HG03442 (cell line): ENCODE measurements around the gene RDH5.
"Not testable (repeated sequence)": the region's sequence is repeated elsewhere in the genome, so short reads cannot be mapped to it uniquely, and the experiment has no call there.

Source experiments
- ATAC-seq: cut with Tn5 transposase; IDR thresholded peaks from one replicate; pipeline ENCODE4 v1.9.1; 2021; ENCODE audit warnings: mild to moderate bottlenecking, moderate library complexity; ENCODE audit not compliant: unreplicated experiment

Gene RDH5

DNA sequence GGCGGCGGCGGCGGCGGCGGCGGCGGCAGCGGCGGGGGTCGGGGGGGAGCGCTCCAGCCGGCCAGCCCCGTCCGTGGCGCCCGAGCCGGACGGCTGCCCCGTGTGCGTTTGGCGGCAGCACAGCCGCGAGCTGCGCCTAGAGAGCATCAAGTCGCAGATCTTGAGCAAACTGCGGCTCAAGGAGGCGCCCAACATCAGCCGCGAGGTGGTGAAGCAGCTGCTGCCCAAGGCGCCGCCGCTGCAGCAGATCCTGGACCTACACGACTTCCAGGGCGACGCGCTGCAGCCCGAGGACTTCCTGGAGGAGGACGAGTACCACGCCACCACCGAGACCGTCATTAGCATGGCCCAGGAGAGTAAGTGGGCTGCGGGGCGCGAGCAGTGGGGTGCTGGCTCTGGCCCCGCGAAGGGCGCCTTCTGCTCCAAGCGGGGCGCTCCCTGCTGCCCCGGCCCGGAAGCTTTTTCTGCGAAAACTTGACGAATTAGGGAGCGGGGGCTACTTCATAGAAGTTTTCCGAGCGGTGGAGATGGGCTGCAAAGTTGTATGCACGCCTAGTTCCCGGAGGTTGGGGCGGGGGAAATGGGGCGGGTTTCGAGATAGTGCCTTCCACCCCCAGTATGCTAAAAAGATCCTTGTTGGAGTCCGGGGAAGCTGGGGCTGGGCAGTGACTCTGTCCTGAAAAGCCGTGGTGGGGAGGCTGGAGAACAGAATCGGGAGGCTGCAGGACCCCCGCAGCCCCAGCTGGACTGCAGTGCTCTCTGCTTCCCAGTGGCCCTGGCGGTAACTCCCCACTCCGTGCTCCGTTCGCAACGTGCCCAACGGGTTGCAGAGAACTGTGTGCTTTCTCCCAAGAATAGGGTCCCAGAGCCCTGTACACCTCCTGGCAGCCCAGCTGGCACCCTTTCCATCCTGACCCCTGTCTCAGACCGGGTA, 23.5 kb downstream of the RDH5 start:
- ATAC-seq, result peak; percentile 48

DNA sequence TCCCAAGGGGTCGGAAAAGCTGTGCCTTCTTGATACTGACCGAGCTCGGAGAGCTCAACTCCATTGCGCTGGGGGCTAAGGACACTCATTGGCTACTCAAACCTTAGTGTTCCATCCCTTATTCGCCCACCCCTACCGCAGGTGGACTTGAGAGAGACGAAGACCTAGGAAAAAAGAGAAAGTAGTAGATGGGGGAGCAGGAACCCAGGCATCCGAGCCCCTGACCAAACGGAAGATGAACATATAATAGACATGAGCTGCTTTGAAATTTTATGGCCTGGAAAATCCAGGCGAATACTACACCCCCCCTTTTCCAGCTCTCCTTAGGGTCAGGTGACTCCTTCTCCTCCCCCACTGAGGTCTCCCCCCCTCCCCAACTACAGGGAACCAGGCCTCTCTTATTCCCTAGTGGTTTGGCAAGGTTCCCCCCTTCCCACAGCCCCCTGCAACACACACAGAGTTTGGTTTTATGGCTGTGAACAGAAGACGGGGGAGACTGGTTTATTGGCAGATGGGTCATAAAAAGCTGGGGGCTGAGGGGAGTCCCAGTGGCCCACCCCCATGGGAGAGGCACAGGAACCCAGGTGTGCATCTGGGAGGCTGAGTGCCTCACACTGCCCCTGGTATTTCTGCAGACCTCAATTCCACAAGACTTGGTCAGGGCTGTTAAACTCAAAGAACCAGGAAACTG, 24.3 kb downstream of the RDH5 start:
- no peak for ATAC-seq

DNA sequence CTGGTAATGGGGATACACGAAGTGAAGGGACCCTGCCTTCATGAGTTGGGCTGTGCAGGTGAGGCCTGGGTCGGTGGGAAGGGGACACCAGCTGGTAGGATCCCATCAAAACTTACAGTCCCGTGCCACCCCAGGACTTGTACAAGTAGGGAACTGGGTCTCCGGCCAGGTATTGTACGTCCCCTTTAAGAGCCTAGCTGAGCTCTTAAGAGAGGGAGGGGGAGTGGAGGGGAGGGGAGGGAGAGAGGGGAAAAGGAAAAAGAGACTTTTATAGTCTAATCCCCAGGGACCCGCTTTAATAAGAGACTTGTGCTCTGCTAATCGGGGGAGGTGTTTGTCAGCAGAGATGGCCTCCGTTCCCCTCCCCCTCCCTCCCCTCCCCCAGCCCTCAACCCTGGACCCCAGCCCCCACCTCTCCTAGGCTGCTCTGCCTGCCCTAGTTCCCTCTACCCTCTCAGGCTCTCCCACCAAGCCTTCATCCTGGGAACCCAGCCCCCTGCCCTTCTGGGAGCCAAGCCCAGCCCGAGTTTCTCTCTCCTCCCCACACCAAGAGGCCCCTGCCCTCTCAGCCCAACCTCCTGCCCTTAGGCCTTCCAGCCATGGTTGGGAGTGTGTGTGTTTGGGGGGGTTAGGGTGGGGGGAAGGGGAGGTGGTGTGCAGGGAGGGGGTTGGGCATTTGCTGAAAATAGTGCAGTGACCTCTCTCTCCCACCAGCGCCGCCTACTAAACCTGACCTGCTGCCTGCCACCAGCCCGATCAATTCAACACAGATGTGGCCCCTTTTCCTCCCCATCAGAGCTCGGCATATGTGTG, 25.4 kb downstream of the RDH5 start:
- ATAC-seq, result no peak

DNA sequence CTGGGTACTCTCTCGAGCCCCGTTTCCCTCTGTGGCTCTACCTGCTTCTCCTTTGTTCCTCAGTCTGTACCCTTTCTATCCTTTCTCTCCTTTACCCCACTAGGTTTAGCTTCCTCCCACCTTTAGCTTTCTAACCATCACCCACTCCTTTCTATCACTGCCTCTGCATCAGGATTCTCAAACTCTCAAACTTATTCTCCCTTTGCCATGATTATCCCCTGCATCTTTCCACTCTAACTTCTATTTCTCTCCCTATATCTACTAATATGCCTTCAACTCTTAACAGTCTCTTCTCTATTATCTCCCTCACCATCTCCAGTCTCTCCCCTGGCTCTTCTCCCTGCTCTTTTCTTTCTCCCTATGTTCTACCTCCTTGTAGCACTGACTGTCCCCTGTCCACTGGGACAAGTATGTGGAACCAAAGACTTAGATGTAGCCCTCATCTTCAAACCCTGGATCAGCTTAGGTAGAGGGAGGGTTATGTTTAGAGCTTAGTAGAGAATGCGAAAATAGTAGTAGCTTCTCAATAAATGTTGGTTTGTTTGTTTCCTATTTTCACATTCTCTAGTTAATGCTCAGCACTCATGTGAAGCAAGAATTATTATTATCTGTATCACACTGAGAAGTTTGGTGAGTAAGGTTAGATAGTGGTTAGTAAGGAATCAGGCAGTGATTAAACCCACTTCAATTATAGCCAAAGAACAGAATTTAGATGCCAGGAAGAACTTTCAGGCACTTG, 26.1 kb downstream of the RDH5 start:
- ATAC-seq, result no peak

GRCh38 chr12:55746913-55747231, 26.7 kb downstream of the RDH5 start:
- ATAC-seq, result no peak

DNA sequence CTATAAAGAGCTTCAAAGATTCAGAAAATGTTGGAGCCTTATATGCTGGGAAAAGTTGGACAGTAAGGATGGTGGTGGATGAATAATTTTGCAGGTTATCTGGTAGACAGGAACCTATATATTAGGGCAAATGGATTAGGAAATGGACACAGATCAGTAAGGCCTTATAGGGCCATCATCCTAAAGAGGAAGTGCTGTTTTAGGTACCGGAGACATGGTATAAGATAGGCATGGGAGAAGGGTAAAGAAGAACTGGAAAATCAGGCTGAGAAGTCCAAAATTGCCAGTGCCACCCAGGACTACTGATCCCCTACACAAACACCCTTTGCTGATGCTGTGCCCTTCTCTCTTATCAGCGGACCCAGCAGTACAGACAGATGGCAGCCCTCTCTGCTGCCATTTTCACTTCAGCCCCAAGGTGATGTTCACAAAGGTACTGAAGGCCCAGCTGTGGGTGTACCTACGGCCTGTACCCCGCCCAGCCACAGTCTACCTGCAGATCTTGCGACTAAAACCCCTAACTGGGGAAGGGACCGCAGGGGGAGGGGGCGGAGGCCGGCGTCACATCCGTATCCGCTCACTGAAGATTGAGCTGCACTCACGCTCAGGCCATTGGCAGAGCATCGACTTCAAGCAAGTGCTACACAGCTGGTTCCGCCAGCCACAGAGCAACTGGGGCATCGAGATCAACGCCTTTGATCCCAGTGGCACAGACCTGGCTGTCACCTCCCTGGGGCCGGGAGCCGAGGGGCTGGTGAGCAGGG, 28.2 kb downstream of the RDH5 start:
- ATAC-seq, result no peak

- no peak for ATAC-seq
These were observed 35.1 kb downstream of the RDH5 start for GRCh38 chr12:55755246-55755645.

DNA sequence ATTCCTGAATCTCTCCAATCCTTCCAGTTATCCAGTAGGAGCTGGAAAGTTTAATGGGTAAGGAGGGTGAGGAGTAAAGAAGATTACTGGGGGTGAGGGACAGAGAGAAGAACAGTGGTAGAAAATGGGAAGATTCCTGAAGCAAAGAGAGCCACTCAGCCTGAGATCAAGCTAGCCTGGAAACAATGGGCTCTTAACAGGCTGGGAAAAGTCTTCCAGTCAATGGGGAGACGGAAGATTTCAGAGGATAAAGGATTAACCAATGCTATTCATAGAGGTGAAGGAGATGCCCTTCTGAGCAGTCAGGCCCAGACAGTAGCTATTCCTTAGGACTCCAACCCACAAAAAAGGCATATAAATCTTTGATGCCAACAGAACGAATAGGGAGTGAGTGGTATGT, 37.5 kb downstream of the RDH5 start:
- no peak for ATAC-seq

DNA sequence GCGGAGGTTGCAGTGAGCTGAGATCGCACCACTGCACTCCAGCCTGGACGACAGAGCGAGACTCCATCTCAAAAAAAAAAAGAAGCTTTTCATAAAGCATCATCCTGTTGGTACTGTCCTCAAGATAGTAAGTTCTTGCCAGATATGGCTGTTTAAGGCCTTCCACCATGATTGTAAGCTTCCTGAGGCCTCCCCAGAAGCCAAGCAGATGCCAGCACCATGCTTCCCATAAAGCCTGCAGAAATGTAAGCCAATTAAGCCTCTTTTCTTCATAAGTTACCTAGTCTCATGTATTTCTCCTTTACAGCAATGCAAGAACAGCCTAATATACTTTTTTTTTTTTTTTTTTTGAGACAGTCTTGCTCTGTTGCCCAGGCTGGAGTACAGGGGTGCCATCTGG, 38.4 kb downstream of the RDH5 start:
- ATAC-seq, result not testable (repeated sequence)

DNA sequence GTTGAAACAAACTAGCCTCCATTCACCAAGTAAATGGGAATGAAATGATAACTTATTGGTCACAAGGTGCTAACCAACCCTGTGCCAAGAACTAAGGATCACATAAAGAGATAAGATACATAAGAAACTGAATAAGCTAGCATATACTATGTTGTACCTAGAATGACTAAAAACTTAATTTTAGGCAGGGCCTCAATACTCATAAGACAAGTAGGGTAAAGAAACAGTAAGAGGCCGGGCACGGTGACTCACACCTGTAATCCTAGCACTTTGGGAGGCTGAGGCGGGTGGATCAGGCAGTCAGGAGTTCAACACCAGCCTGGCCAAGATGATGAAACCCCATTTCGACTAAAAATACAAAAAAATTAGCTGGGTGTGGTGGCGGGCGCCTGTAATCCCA, 40.5 kb downstream of the RDH5 start:
- ATAC-seq, result no peak

DNA sequence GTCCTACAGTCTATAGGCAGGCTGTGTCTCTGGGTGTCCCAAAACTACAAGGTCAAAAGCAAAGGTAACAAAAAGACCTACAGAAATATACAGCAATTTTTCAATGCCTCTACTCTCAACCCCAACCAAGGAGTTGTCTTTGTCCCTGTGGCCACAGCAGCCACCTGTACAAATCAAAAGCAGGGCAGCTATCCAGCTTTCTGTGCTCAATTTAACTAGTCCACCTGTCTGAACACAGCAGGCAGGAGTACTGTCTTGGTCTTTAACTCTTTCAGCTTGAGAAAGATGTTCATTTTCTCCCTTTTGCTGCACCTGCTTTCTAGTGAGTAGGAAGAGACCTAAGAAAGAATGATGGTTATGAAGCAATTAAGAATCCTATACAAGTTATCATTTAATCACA, 42.5 kb downstream of the RDH5 start:
- ATAC-seq, result no peak

GRCh38 chr12:55765736-55766290, 45.6 kb downstream of the RDH5 start:
- no peak for ATAC-seq

DNA sequence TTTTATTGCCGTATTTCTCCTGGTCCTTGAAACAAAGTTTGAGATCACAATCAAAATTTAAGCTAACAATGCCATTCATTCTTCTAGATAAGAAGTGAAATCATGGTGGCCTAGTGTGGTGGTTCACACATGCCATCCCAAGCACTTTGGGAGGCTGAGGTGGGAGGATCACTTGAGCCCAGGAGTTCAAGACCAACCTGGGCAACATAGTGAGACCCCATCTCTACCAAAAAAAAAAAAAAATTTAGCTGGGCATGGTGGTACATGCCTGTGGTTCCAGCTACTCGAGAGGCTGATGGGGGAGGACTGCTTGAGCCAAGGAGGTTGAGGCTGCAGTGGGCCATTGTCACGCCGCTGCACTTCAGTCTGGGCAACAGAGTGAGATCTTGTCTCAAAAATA, 47.0 kb downstream of the RDH5 start:
- no peak for ATAC-seq

DNA sequence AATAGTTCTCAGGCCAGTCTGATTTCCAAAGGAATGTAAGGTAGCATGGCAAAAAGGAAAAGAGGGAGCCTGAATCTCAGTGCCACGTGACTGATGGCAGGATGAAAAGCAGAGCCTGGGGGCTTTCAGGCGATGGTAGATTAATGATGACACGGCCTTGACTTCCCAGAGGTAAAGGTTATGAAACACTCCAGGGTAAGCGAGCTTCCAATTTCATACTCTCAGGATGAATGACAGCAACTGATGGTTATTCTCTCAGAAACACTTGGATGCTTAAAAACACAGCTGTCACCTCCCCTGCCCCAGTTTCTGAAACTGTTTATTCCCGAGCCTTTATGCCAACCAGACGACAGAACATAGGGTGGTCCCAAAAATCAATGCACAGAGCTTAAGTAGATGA, 51.5 kb downstream of the RDH5 start:
- ATAC-seq, result no peak
